GM12865 (cell line): ENCODE measurements around the gene UBE2D3.

Source experiments
- DNase-seq: peaks from one replicate; pipeline ENCODE4 v3.0.0; 2010; ENCODE audit warnings: low read depth
- H3K4me3 ChIP-seq: 2 replicates; pipeline ENCODE4 v1.5.1; 2011; ENCODE audit warnings: mild to moderate bottlenecking, low read depth, low read length, control low read depth
- CTCF ChIP-seq: IDR thresholded peaks from 2 replicates; pipeline ENCODE4 v1.5.1; 2011; ENCODE audit warnings: low read length, control low read depth, low read depth, inconsistent platforms; ENCODE audit not compliant: insufficient read depth; ENCODE audit errors: missing control alignments

UBE2D3 gene

GRCh38 chr4:102789317-102789717 is 38.0 kb downstream of the UBE2D3 start:
- TF ChIP-seq CTCF = no peak
- H3K4me3 ChIP-seq = no peak overlapping the region
- DNase-seq = peak; percentile 37

- TF ChIP-seq CTCF = no peak
- no peak overlapping the region for H3K4me3 ChIP-seq
- no peak for DNase-seq
Observed at GRCh38 chr4:102787944-102788343, 39.4 kb downstream of the UBE2D3 start.

- no peak overlapping the region for H3K4me3 ChIP-seq
- no peak for DNase-seq
- TF ChIP-seq CTCF = no peak
Observed at GRCh38 chr4:102787096-102787881, 40.1 kb downstream of the UBE2D3 start.

GRCh38 chr4:102786279-102786678 is 41.1 kb downstream of the UBE2D3 start:
- no peak for DNase-seq
- TF ChIP-seq CTCF = no peak
- no peak overlapping the region for H3K4me3 ChIP-seq

- H3K4me3 ChIP-seq = no peak overlapping the region
- no peak for DNase-seq
- no peak for TF ChIP-seq CTCF
Observed at GRCh38 chr4:102783006-102783405, 44.3 kb downstream of the UBE2D3 start.

GRCh38 chr4:102781570-102781969 is 45.8 kb downstream of the UBE2D3 start:
- TF ChIP-seq CTCF = no peak
- no peak overlapping the region for H3K4me3 ChIP-seq
- DNase-seq = no peak
